AG20443 (cell line): ENCODE data around the gene SLC31A1.
"Not testable (repeated sequence)": the region's sequence is repeated elsewhere in the genome, so short reads cannot be mapped to it uniquely, and the experiment has no call there.

ENCODE experiments used
- DNase-seq: peaks from one replicate; pipeline ENCODE4 v3.0.0; 2012; ENCODE audit warnings: low spot score, mixed read lengths

SLC31A1 gene

DNA sequence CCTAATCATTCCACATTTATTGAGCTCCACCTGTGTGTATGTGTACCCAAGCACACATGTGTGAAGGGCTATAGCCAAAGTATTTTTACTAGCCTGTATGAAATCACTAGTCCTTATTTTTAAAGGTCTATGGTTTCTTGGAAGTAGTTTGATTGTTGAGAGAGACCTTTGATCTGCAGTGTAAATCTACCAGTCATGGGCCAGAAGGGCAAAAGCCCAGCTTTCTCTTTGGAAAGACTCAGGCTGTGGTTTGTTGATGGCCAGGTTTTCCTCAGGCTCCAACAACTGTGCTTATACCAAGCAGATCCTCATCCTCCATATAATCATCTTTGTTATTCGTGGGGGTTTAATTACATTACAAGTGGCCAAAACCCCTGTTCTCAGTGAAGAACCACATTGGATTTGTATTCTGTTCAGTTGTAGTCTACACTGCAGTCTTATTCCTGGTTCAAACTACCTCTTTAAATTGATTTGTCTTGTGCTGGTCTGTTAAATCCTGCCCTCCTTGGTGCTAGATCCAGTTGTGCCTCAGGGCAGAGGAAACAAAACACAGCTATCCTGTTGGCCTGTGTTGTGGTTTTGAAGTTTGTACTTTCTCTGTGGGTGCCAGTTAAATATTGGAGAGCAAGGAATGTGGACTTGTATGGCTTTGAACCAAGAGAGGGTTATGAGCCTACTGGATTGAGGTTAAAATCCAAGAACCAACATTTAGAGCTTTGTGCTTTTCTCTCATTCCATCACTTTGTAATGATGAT is 40.8 kb downstream of the SLC31A1 start:
- DNase-seq, result no peak

DNA sequence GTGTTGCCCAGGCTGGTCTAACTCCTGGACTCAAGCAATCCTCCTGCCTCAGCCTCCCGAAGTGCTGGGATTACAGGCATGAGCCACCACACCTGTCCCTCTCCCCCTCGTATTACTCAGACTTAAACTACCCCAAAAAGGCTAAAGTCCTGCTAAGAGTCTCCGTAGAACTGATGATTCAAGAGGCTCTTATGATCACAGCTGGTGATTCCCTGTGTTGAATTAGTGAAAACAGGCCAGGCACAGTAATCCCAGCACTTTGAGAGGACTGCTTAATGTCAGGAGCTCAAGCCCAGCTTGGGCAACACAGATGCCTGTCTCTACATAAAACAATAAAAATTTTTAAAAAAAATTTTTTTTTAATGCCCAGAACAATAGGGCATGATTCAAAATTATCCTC is 44.8 kb downstream of the SLC31A1 start:
- no peak for DNase-seq

DNA sequence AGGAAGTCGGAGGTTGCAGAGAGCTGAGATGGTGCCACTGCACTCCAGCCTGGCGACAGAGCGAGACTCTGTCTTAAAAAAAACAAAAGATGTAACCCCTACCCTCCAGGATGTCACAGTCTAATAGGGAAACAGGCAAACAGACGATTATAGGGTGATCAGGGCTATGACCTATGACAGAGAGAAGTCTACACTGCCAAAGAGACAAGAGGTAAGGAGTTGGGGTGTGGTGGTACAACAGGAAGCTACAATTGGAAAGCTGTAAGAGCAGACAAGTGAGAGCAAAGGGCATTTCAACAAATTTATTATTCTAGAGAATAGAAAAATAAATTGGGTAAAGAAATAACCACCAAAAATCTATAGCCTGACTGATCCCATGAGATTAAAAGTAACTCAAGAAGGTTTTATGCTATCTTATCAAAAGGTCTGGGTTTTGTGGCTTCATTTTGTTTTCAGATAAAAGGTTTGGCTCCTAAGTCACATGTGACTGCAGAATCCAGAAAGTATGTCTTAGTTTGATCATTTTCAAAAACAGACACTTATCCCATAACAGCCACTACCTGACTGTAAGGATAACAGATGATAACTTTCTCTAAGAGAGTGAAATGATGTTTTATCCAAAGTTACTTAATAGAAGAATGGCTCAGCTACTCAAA is 46.7 kb downstream of the SLC31A1 start:
- DNase-seq, result no peak

DNA sequence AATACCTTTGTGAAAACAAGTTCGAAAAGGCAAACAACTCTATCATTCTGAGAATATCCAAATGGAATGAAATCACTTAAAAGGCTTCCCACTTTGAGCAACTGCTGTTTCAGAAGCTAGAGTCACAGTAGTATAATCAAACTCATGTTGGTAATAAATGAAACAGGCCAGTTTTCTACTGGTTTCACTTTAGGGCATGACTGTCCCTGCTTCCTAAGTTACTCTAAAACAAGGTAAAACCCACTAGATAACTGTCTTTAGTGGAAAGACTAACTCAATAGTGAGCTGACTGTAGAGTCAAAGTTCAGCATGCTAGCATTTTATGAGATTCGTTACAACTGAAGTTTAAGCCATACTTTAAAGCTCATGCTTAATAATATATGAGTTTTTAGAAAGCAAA is 48.0 kb downstream of the SLC31A1 start:
- no peak for DNase-seq

- DNase-seq, result no peak
Measured at GRCh38 chr9:113269871-113270270, 48.5 kb downstream of the SLC31A1 start.

- DNase-seq, result peak; percentile 57
Measured at GRCh38 chr9:113274474-113275156, 53.3 kb downstream of the SLC31A1 start.

DNA sequence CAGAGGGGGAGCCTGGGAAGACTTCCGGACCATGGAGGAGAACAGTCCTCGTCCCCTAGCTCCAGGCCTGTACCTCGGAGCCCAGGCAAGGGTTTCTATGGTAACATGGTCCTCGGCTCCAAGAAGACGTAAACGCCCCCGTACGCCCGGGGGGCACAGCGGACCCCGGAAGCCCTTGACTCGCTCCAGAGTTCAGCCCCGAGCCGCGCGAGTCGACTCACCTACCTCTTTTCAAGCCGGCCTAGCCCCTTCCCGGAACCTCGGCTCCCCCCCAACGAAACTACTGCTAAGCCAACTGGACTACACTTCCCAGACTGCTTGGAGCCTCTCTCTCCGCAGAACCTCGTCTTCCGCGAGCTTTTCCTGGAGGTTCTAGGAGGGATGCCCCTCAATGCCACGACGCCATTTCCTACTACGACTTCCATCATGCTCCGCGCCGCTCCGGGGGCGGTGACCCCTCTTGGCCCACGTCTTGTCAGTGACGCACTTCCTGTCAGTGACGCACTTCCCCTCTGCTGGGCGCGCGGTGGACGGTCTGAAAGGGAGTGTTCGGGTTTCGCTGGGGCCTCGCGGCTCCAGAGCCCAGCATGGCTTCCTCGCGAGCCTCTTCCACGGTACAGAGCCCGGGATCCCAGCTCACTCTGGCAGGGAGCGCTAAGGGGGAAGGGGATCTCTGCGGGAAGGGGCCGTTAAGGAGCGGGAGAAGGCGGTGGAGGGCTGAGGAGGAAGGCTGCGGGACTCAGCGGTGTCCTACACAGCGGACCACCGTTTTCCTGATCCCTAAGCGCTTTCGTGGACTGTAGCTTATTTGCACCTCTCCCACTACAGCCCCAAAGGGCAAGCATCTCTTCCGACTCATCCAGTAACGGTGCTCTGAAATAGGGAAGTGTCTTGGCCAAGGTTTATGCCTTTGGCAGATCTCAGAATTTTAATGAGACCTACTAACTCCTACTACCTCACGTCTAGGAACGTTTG is 54.1 kb downstream of the SLC31A1 start, which contains the start of the genes CDC26 and PRPF4:
Gene CDC26 (minus strand): TSS at position 416 of the 975 bp plus-strand sequence. CDS start 3,065 bp downstream, outside the sequence.
Gene PRPF4 (plus strand): TSS at position 502 of the 975 bp plus-strand sequence. CDS start 86 bp downstream, at position 588.
- DNase-seq, result peak; percentile 99

- DNase-seq, result no peak
Measured at GRCh38 chr9:113278840-113279239, 57.5 kb downstream of the SLC31A1 start.

DNA sequence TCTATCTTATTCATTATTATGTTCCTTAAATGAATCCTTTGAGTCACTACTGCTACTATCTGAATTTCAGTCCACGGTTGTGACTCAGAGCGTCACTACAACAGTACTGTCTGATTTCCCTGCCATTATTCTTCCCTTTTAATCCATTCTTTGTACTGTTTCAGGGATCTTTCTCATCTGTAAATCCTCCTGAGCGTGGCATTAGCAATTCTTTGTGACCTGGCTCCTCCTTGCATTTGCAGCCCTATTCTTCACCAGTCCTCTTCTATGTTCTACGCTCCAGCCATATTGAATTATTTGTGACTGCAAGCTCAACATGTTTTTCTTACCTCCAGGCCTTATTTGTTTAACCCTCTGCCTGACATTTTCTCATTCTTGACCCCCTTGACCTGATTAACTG is 60.0 kb downstream of the SLC31A1 start:
- no peak for DNase-seq

GRCh38 chr9:113289091-113289490 is 67.7 kb downstream of the SLC31A1 start:
- no peak for DNase-seq

DNA sequence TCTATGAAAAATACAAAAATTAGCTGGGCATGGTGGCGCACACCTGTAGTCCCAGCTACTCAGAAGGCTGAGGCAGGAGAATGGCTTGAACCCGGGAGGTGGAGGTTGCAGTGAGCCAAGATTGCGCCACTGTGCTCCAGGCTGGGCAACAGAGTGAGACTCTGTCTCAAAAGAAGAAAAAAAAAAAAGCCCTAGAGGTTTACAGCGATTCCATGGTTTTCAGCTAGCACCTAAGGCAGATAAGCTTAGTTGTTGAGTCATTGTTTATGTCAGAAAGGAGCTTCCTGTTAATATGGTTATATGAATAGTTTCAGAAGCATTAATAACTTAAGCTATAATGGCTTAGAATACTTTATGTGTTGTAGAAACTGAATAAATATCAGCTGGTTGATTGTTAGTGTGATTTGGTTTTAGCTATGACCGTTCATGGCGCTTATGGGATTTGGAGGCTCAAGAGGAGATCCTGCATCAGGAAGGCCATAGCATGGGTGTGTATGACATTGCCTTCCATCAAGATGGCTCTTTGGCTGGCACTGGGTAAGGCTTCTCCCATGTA is 68.8 kb downstream of the SLC31A1 start:
- no peak for DNase-seq

DNA sequence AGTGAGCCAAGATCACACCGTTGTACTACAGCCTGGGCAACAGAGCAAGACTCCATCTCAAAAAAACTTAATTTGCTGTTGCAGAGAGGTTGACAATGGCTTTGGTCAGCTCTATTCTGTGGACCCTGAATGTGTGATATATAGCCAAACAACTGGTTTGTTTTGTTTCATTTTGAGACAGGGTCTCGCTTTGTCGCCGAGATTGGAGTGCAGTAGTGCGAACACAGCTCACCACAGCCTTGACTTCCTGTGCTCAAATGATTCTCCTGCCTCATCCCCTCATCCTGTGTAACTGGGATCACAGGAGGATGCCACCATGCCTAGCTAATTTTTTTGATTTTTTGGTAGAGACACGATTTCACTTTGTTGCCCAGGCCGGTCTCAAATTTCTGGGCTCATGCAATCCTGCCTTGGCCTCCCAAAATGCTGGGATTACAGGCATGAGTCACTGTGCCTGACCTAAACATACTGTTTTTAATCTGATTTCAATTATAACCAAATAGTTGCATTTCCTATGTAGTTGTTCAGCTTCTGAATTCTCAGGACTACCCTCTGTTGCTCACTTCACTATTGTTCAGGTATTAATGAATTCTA is 72.0 kb downstream of the SLC31A1 start:
- DNase-seq, result no peak

GRCh38 chr9:113296247-113296646 is 74.9 kb downstream of the SLC31A1 start:
- DNase-seq, result not testable (repeated sequence)

DNA sequence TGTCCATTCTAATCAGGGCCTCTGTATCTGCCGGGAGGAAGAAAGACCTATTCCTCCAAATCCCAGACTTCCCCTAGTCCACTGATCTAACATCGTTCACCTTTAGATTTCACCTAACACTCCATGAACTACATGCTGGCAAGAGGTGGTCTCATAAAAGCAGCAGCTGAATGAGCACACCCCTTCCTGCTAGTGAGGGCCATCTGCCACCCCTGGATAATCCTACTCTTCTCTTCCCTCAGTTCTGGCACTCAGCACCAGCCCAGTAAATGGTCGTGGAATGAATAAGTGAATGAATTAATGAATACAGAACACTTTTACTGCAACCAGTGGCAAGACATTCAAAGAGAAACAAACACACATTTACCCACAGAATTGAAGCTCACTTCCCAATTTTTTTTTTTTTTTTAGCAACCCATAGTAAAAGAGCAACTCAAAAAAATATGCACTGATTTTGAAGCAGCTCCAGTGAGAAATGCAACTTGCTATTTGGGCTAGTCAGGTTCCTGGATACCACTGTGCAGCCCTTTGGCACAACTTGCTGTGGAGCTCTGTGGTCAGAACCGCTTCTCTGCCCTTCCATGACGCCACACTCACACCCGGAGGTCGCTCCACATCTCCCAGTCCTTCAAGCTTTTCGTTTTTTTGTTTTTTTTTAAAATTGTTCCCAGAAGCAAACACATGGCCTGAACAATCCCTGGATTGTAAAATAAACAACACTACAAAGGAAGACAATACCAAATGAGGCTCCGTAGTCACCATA is 75.6 kb downstream of the SLC31A1 start:
- DNase-seq, result no peak

- DNase-seq, result no peak
Measured at GRCh38 chr9:113298311-113298710, 77.0 kb downstream of the SLC31A1 start.

DNA sequence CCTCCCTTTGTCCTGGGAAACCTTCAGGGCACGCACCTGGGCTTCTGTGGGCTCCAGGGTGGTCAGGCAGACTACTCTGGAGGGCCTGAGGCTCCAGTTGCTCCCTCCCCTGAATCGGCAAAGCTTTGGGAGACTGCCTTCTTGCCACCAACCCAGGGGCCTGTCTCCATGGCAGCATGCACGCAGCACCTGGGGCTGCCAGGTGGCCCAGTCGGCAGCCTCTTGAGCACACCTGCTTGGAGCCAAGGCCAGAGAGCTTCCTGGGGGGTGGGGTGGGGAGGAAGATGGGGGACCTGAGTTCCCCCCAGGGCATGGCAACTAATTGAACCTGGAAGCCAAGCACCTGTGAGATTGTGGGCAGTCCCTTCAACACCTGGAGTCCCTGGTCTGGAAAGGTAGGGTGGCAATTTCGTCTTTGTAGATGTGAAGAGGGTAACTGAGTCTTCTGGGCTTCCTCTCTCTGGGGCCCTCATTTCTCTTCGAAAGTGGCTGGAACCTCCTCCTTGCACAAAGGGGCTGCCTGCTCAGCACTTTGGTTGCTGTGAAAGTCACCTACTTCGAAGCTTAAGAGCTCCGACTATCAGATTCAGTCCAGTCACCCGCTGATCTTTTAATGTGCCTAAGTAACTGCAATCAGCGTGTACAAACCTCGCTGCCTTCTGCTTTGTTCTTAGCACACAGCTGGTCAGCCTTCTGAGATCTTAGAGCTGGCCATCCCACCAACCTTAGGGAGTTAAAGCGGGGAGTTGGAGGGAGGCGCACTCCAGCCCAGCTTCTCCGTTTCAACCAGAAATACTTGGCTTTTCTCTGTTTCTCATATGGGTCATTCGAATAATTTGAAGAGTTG is 77.8 kb downstream of the SLC31A1 start:
- no peak for DNase-seq

- peak; percentile 16 for DNase-seq
Measured at GRCh38 chr9:113299800-113300292, 78.5 kb downstream of the SLC31A1 start.

- DNase-seq, result no peak
Measured at GRCh38 chr9:113301548-113301947, 80.2 kb downstream of the SLC31A1 start.
